COLO829 (cell line): ENCODE data around the gene BANP.
"Not testable (repeated sequence)": the region's sequence is repeated elsewhere in the genome, so short reads cannot be mapped to it uniquely, and the experiment has no call there.

ENCODE experiments used
- DNase-seq: peaks from one replicate; pipeline ENCODE4 v3.0.0; 2012; ENCODE audit warnings: low spot score

BANP gene

GRCh38 chr16:87968541-87968940 is 17.3 kb downstream of the BANP start:
- no peak for DNase-seq

- DNase-seq: no peak
Observed at GRCh38 chr16:87970186-87970585, 19.0 kb downstream of the BANP start.

GRCh38 chr16:87971933-87972332 is 20.7 kb downstream of the BANP start:
- no peak for DNase-seq

DNA sequence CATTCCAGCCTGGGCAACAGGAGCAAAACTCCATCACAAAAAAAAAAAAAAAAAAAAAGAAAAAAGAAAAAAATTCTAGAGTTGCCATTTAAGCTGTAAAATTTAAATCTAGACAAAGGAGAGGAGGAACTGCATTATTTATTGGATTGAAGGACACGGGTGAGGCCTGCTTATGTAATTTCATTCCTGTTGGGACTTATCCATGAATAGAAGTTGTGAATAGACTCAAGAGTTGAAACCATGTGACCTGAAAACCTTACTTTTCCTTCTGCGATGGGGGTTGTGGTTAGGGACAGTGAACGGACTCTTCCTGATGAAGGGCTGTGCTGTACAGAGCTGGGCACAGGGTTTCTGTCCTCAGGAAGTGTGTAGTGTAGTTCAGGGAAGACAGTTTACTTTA is 22.5 kb downstream of the BANP start:
- no peak for DNase-seq

DNA sequence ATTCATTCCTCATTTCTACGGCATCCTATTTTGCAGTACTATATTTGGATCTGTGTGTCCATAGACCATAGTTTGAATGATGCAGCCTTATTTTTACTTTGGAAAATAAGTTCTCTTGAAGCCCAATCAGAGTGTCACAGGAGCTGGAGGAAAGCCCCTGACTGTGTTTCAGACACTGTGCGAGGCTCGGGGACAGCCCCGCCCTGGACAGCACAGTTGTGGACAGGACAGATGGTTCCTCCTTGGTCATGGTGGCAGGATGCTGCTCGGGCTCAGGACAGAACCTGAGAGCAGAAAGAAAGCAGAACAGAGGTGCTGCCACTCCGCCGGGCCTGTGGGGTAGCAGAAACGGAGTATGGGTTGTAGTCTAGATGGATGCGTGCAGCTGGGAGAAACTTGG is 22.9 kb downstream of the BANP start:
- DNase-seq: no peak

DNA sequence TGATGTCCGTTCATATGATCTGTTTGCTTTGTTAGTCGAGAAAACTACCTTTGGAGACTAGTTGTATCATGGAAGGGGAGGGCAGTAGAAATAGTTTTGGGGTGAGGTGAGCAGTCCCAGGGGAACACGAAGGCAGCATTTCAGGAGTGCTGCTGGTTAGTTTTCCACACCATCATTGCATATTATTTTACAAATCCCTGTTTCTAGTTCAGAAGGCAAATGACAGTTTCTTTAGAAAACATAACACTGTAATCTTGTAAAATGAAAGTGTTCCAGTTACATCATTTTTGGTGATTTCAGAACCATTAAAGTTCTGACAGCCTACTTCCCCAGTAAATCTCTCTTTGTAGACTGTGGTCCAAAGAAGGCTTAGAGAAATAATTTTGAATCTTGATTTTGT is 25.4 kb downstream of the BANP start:
- DNase-seq: no peak

GRCh38 chr16:87978127-87978526 is 26.9 kb downstream of the BANP start:
- DNase-seq: no peak

GRCh38 chr16:87979352-87979751 is 28.1 kb downstream of the BANP start:
- no peak for DNase-seq

- not testable (repeated sequence) for DNase-seq
Observed at GRCh38 chr16:87979911-87980630, 28.8 kb downstream of the BANP start.

DNA sequence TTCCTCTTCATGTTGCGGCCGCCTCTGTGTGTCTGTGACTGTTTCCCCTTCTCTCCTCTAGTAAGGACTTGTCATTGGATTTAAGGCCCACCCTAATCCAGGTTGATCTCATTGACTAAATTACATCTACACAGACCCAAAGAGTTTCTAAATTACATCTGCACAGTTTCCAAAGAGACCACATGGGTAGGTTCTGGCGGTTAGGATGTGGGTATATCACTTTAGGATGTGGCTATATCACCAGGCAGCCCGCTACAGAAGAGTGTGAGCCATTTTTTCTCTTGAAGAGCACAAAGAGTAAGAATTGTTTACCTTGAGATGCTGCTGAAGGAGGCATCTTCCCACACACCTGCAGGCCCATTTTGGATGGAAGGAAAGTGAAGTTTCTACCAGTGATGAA is 30.1 kb downstream of the BANP start:
- not testable (repeated sequence) for DNase-seq

DNA sequence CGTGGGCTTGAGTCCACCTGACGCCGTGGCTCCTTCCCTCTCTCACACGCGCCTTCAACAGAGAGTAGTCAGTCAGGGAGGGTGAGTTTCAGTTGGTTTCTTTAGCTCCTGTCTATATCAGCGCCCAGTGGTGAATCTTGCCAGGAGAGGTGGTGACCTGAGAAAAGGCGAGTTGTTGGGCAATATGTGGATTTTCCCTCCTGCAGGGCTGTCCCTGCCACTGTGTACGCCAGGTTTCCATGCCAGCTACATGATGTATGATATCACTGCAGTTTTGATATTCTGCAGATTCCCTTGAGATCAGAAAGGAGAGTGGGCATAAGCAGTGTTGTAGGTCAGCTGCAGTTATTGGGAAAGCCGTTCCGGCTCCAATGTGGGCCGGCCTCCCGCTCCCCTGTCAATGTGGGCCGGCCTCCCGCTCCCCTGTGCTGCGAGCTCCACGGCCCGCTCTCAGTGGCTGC is 31.4 kb downstream of the BANP start:
- no peak for DNase-seq

GRCh38 chr16:87983072-87983736 is 32.0 kb downstream of the BANP start:
- not testable (repeated sequence) for DNase-seq

DNA sequence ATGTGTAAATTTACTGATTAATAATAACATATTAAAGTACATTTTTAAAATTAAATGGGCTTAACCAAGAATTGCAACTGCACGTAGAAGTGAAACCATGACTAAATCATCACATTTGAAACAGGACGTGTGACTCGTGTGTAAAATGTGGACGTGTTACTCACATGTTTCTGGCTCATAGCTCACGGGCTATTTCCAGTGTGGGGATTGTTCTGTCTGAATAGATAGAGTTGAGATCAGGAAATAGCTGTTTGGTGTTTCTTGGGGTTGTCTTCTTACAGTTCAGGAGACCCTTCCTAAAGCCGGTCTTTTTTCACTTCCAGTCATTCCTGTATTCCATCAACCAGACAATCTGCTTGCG is 32.5 kb downstream of the BANP start:
- DNase-seq: not testable (repeated sequence)

DNA sequence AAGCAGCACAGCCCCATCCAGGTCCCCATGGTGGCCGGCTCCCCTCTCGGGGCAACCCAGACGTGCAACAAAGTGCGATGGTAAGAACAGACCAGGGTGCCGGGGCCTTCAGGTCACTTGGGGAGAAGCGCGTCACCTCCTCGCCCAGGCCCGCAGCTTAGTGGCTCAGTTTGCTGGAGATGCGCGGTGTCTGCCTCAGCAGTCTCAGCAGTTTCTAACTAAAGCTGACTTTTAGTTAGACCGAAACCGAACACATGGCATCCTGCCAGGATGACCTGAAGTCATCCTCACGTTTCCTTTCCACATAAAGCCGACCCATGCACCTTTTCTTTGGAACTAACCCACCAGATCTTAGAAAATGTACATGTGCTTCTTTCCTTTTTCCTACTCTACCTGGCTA is 32.9 kb downstream of the BANP start:
- DNase-seq: not testable (repeated sequence)

- no peak for DNase-seq
Observed at GRCh38 chr16:87984632-87985267, 33.5 kb downstream of the BANP start.

DNA sequence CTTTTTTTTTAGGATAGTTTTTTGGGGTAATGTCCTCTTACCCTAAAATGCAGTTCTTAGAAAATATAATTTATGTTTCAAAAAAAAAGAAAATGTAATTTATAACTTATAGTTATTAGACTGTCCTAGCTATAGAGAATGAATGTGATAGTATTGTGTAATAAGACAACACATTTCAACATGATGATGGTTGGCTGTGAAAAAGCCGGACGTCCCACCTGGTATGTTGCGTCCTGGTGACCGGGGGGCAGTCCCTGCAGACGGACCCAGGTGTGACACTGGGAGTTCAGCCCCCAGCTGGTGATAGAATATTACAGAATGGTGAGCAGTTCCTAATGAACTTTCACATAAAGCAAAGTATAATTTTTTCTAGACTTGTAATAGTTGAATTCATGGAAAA is 34.3 kb downstream of the BANP start:
- not testable (repeated sequence) for DNase-seq

DNA sequence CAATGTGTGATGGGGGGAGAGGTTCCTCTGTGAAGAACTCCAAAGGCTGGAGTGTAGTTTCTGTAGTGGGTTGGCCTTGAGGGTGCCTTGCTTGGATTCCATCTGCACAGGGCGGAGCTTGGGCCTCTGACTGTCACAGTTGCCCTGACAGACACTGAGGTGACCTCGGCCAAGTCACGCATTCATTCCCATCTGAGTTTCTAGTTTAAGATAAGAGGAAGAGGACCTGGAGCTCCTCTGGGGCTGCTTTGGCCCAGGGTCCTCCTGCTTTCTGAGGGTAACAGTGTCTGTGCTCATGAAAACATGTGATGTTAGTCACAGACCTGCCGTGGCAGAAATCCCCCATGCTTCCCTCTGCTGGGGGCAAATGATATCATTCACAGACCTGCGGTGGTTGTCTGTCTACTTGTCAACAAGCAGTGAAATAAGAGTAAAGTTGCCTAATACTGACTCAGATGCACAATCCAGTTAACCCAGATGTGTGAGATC is 35.2 kb downstream of the BANP start:
- DNase-seq: not testable (repeated sequence)

DNA sequence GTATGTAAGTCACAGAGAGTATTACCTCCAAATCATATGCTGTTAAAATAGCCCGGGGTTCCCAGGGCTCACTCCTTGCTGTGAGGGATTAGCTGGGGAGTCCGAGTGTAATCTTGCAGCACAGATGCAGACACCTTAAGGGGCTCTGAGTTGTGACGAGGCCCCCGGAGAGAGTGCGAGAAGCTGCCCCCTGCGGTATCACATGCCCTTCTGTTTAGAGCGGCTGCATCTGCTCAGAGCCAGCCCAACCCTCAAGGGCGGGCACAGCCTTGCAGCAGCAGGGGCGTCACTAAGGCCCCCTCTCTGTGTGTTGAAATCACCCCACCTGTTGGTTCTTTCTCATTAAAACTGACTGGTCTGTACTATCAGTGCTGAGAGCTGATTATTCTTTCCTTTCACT is 37.4 kb downstream of the BANP start:
- not testable (repeated sequence) for DNase-seq

GRCh38 chr16:87990254-87990653 is 39.0 kb downstream of the BANP start:
- not testable (repeated sequence) for DNase-seq

DNA sequence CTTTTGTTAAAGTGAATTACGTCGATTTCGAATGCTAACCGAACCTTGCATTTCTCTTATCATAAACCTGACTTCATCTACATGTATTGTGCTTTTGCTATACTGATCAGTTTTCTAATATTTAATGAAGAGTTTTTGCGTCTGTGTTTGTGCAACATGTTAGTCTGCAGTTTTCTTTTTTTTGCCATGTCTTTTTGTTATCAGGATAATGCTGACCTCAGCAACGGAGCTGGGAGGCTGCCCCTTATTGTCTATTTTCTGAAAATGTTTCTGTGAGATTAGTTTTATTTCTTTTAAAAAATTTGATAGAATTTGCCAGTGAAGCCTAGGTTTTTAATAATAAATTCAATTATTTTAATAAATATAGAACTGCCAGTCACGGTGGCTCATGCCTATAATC is 40.9 kb downstream of the BANP start:
- not testable (repeated sequence) for DNase-seq

DNA sequence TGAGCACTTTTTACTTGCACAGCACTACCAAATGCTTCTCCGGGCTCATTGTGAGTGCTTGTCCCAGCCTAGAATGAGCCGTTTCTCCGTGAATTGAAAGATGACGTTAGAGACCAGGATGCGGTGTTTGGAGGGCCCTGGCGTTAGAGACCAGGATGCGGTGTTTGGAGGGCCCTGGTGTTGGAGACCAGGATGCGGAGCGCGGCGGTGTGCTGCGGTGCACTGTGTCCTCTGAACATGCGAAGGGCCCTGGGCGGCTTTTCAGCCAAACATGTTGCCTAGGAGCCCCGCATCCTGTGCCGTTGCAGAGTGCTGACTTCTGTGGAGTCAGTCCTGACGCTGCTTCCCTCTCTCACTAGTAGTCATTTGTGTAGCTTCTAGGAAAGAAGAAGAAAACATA is 42.7 kb downstream of the BANP start:
- DNase-seq: no peak

DNA sequence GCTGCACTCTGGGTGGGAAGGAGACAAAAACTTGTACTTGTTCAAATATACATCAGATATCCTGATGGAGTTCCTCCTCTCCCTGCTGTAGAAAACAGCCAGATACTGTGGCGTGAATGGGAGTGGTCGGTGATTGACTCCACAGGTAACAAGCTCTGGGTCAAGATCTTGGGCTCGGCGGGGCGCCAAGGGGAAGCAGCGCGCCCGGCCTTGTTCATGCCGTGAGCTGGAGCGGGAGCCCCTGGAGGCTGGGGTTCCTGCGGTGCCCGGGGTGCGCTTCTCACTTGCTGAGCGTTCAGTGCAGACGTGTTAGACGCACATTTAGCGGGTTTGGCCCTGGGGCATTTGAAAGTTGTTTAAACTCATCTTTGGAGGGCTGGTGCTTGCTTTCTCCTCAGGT is 44.4 kb downstream of the BANP start:
- no peak for DNase-seq
